HepG2 (cell line): Measurements from ENCODE around the gene OR8B12. TPM values are rescaled to one million over a fixed set of nuclear protein-coding genes. Genes with fewer than 3 reads are reported as not detected.

Experiments used
- ATAC-seq: fragments of 200-7000 bp; cut with Tn5 transposase; 3 replicates; pipeline ENCODE4 v1.9.1; 2020; ENCODE audit warnings: mild to moderate bottlenecking, moderate library complexity
- BruUV-seq: library from RNA; stranded (reverse); fragments of 400-500 nt; replicated peaks from 2 replicates; lab custom pipeline; 2021; lab: Mats Ljungman, UMichigan
- CTCF ChIA-PET: fragments of 300-600 bp; formaldehyde crosslinking; extraction: SDS; loops from one replicate; lab custom pipeline; 2021; ENCODE audit warnings: low total read pairs, inconsistent platforms, low intra/inter-chr PET ratio; lab: Yijun Ruan, JAX
- POLR2A ChIA-PET: fragments of 350-600 bp; sonication (Branson Sonifier 250); formaldehyde crosslinking; loops from one replicate; lab custom pipeline; 2020; ENCODE audit warnings: antibody characterized with exemption, inconsistent platforms; lab: Yijun Ruan, JAX
- DNase-seq: peaks from one replicate; pipeline ENCODE4 v3.0.0-alpha.2; 2015; ENCODE audit warnings: low spot score
- FAIRE-seq: peaks from 3 replicates; lab custom pipeline; 2011; peaks lifted over from hg19 to GRCh38; lab: Jason Lieb, UNC
- H2AFZ ChIP-seq: one replicate; pipeline ENCODE4 v1.6.1; 2011; ENCODE audit warnings: low read length, inconsistent platforms
- H3K27ac ChIP-seq: fragments of 300-600 bp; 3 replicates; pipeline ENCODE4 v1.8.0; 2011; ENCODE audit warnings: mixed run types, mild to moderate bottlenecking, mixed read lengths, low read length, inconsistent platforms; ENCODE audit not compliant: insufficient read depth; ENCODE audit errors: extremely low read length
- H3K27me3 ChIP-seq, 2 experiments: fragments of 200-600 bp in 1 of 2; 2 replicates in 1 of 2; 3 replicates in 1 of 2; pipeline versions ENCODE4 v1.6.0 to v1.8.0; 2011; ENCODE audit warnings: low read length in 2 of 2, mild to moderate bottlenecking in 2 of 2, moderate library complexity in 2 of 2, inconsistent platforms in 1 of 2; ENCODE audit not compliant: insufficient read depth in 2 of 2, control insufficient read depth in 1 of 2
- H3K36me3 ChIP-seq, 2 experiments: fragments of 200-600 bp in 1 of 2; replicated peaks in 1 of 2; 2 replicates in 1 of 2; 3 replicates in 1 of 2; pipeline versions ENCODE4 v1.5.1 to v1.8.0; 2011; ENCODE audit warnings: low read length in 2 of 2, inconsistent platforms in 1 of 2; ENCODE audit not compliant: insufficient read depth in 2 of 2, control insufficient read depth in 1 of 2
- H3K4me1 ChIP-seq: 2 replicates; pipeline ENCODE4 v1.5.1; 2012; ENCODE audit warnings: low read length, inconsistent platforms; ENCODE audit not compliant: insufficient read depth
- H3K4me2 ChIP-seq: 2 replicates; pipeline ENCODE4 v1.6.0; 2011; ENCODE audit warnings: low read depth, low read length, inconsistent platforms
- H3K4me3 ChIP-seq, 3 experiments: fragments of 200-600 bp in 1 of 3; sonication (generic), shearing (Covaris generic) in 1 of 3; replicated peaks in 1 of 3; 2 replicates each; pipeline ENCODE4 v1.5.1; 2011 to 2016; ENCODE audit warnings: low read length in 3 of 3, inconsistent platforms in 2 of 3, low read depth in 2 of 3, mild to moderate bottlenecking in 2 of 3, control low read depth in 1 of 3, mixed read lengths in 1 of 3; ENCODE audit not compliant: insufficient read depth in 1 of 3
- H3K79me2 ChIP-seq: one replicate; pipeline ENCODE4 v1.6.1; 2011; ENCODE audit warnings: low read length, inconsistent platforms; ENCODE audit not compliant: insufficient read depth
- H3K9ac ChIP-seq: 2 replicates; pipeline ENCODE4 v1.6.0; 2011; ENCODE audit warnings: mild to moderate bottlenecking, low read depth, low read length, inconsistent platforms; ENCODE audit not compliant: insufficient read depth
- H3K9me3 ChIP-seq: 2 replicates; pipeline ENCODE4 v1.5.1; 2012; ENCODE audit warnings: mild to moderate bottlenecking, low read length
- H4K20me1 ChIP-seq: 2 replicates; pipeline ENCODE4 v1.6.0; 2011; ENCODE audit warnings: inconsistent platforms, mild to moderate bottlenecking, low read length, moderate library complexity; ENCODE audit not compliant: insufficient read depth
- FIP1L1 ChIP-seq: fragments of 200-400 bp; formaldehyde crosslinking; IDR thresholded peaks from 2 replicates; pipeline ENCODE4 v1.6.1; 2018; ENCODE audit warnings: low read depth, mild to moderate bottlenecking, low read length, moderate library complexity, borderline replicate concordance; ENCODE audit not compliant: insufficient read depth
- HNRNPH1 ChIP-seq: fragments of 200-400 bp; formaldehyde crosslinking; optimal IDR thresholded peaks from 2 replicates; pipeline ENCODE3; 2017; ENCODE audit warnings: mild to moderate bottlenecking, low read depth, low read length
- MAFG ChIP-seq: sonication (generic); formaldehyde crosslinking; IDR thresholded peaks from 2 replicates; pipeline ENCODE4 v1.5.1; 2020; ENCODE audit warnings: mild to moderate bottlenecking, missing genetic modification reagents
- NFYC ChIP-seq: IDR thresholded peaks from 2 replicates; pipeline ENCODE4 v1.6.1; 2016; ENCODE audit warnings: missing genetic modification reagents, missing compliant biosample characterization
- RFX1 ChIP-seq: fragments of 450-650 bp; IDR thresholded peaks from 2 replicates; pipeline ENCODE4 v1.6.1; 2017
- TMF1 ChIP-seq: sonication (generic); formaldehyde crosslinking; IDR thresholded peaks from 2 replicates; pipeline ENCODE4 v1.8.1; 2022; ENCODE audit warnings: low read depth, missing genetic modification reagents
- ZEB1 ChIP-seq: IDR thresholded peaks from 2 replicates; pipeline ENCODE4 v1.6.1; 2012; ENCODE audit warnings: mild to moderate bottlenecking, low read depth, inconsistent platforms; ENCODE audit not compliant: insufficient replicate concordance
- ZFP36L1 ChIP-seq: sonication (generic); formaldehyde crosslinking; IDR thresholded peaks from 2 replicates; pipeline ENCODE4 v1.8.0; 2022; ENCODE audit warnings: mild to moderate bottlenecking, missing genetic modification reagents, moderate library complexity
- ZNF383 ChIP-seq: sonication (generic); formaldehyde crosslinking; IDR thresholded peaks from 2 replicates; pipeline ENCODE4 v1.4.0; 2020; ENCODE audit warnings: missing genetic modification reagents, mild to moderate bottlenecking, borderline replicate concordance
- ZNF572 ChIP-seq: sonication (generic); formaldehyde crosslinking; IDR thresholded peaks from 2 replicates; pipeline ENCODE4 v1.5.1; 2020; ENCODE audit warnings: mild to moderate bottlenecking, missing genetic modification reagents
- ZNF878 ChIP-seq: sonication (generic); formaldehyde crosslinking; IDR thresholded peaks from 2 replicates; pipeline ENCODE4 v1.8.1; 2023; ENCODE audit warnings: mild to moderate bottlenecking, missing genetic modification reagents, moderate library complexity
- ZSCAN12 ChIP-seq: sonication (generic); formaldehyde crosslinking; IDR thresholded peaks from 2 replicates; pipeline ENCODE4 v1.9.0; 2021; ENCODE audit warnings: mild to moderate bottlenecking, missing genetic modification reagents
- WGBS: methylation state at CpG from one replicate; pipeline ENCODE4 v1.1.6; 2017; ENCODE audit warnings: low lambda C conversion rate; 5-methylcytosine and 5-hydroxymethylcytosine counted together
- in situ Hi-C: cut with HindIII; loops from 2 replicates; pipeline ENCODE4 v1.10.0; 2017; ENCODE audit warnings: low pct_unique_long_range_greater_than_20kb; ENCODE audit not compliant: extremely low pct_ligation_motif_present
- intact Hi-C: fragments of 100-400 bp; cut with micrococcal nuclease; formaldehyde crosslinking; loops from one replicate; pipeline ENCODE4 v1.10.0; 2022; ENCODE audit not compliant: unreplicated experiment
- polyA plus RNA-seq, 8 experiments: library from polyadenylated mRNA; depleted of rRNA in 3 of 8; stranded (reverse) in 7 of 8; unstranded in 1 of 8; fragments of >200 nt; fragmentation: Illumina TruSeq in 4 of 8; extraction: Trizol in 4 of 8; gene quantifications; 2 replicates each; pipeline versions ENCODE4 v1.2.1 to v1.2.3, GENCODE V29; 2011 to 2016; ENCODE audit warnings: low read depth in 4 of 8, missing spikeins in 1 of 8, mixed read lengths in 1 of 8; ENCODE audit not compliant: insufficient read depth in 1 of 8
- total RNA-seq, 5 experiments: library from RNA; depleted of rRNA; stranded (reverse); fragments of >200 nt; fragmentation: Illumina TruSeq; extraction: Trizol; gene quantifications; 2 replicates each; pipeline ENCODE4 v1.2.3, GENCODE V29; 2016; ENCODE audit warnings: low read depth in 1 of 5
- TF ChIP-seq, protein P1 (sequence below): sonication (generic); formaldehyde crosslinking; IDR thresholded peaks from 2 replicates; pipeline ENCODE4 v1.4.0; 2020; ENCODE audit warnings: missing genetic modification reagents
- TF ChIP-seq, protein P2 (sequence below): sonication (generic); formaldehyde crosslinking; IDR thresholded peaks from 2 replicates; pipeline ENCODE4 v1.4.0; 2020; ENCODE audit warnings: mild to moderate bottlenecking, missing genetic modification reagents
- TF ChIP-seq, protein P3 (sequence below): sonication (generic); formaldehyde crosslinking; IDR thresholded peaks from 2 replicates; pipeline ENCODE4 v1.9.0; 2022; ENCODE audit warnings: low read depth, missing genetic modification reagents

OR8B12 gene
- total and polyA plus RNA-seq, 2 of the 13 experiments (the other 11 are each of a cell fraction or from before 2014, with no cell fraction given), result not detected

DNA sequence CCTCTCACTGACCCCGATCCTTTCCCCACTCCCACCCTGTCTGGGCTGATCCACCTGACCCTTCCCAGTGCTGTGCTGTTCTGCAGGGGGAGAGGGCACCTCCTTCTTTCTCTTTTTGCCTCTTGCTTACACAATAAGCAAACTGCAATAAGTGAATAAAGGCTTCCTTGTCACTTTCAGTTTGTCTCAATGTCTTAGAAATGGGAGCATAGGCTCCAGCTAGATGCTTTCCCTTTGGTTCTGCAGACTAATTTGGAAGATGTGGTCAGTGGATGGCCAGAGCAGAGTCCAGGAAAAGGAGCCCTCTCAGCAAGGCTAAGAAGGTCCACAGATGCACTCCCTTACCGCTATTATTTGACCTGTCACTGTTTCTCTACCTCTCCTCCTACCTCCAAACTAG lies 9.4 kb downstream of the OR8B12 start (continued):
- TF ChIP-seq, protein P1, sequence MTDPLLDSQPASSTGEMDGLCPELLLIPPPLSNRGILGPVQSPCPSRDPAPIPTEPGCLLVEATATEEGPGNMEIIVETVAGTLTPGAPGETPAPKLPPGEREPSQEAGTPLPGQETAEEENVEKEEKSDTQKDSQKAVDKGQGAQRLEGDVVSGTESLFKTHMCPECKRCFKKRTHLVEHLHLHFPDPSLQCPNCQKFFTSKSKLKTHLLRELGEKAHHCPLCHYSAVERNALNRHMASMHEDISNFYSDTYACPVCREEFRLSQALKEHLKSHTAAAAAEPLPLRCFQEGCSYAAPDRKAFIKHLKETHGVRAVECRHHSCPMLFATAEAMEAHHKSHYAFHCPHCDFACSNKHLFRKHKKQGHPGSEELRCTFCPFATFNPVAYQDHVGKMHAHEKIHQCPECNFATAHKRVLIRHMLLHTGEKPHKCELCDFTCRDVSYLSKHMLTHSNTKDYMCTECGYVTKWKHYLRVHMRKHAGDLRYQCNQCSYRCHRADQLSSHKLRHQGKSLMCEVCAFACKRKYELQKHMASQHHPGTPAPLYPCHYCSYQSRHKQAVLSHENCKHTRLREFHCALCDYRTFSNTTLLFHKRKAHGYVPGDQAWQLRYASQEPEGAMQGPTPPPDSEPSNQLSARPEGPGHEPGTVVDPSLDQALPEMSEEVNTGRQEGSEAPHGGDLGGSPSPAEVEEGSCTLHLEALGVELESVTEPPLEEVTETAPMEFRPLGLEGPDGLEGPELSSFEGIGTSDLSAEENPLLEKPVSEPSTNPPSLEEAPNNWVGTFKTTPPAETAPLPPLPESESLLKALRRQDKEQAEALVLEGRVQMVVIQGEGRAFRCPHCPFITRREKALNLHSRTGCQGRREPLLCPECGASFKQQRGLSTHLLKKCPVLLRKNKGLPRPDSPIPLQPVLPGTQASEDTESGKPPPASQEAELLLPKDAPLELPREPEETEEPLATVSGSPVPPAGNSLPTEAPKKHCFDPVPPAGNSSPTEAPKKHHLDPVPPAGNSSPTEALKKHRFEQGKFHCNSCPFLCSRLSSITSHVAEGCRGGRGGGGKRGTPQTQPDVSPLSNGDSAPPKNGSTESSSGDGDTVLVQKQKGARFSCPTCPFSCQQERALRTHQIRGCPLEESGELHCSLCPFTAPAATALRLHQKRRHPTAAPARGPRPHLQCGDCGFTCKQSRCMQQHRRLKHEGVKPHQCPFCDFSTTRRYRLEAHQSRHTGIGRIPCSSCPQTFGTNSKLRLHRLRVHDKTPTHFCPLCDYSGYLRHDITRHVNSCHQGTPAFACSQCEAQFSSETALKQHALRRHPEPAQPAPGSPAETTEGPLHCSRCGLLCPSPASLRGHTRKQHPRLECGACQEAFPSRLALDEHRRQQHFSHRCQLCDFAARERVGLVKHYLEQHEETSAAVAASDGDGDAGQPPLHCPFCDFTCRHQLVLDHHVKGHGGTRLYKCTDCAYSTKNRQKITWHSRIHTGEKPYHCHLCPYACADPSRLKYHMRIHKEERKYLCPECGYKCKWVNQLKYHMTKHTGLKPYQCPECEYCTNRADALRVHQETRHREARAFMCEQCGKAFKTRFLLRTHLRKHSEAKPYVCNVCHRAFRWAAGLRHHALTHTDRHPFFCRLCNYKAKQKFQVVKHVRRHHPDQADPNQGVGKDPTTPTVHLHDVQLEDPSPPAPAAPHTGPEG (CRISPR knock-in tag), result no peak
- no peak for TF ChIP-seq ZNF878 (CRISPR knock-in tag)
- no peak for TF ChIP-seq ZNF383
- no peak for TF ChIP-seq RFX1
- TF ChIP-seq ZEB1, result no peak

DNA sequence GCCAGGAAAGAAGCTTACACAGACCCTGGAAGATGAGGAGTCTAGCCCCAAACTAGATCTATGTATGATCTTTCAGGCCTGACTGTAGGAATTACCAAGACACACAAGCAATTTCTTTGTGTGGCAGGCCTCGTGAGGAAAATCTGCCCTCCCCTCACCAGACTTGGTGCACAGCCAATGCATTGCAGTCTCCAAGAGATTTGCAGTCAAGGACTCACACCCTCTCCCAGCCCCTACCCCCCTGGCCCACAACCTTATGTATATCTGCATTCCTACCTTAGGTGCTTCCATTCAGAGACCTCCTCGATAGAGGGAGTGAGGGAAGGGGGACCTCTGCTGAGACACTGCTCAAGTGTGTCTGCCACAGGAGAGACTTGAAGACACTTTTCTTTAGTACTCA lies 9.8 kb downstream of the OR8B12 start:
- WGBS, result 0% methylated on average over 2 of the region's 2 CpGs
- no TSS peak for BruUV-seq
- POLR2A ChIA-PET, result no interaction called here

More for the DNA sequence above, 9.8 kb downstream of the OR8B12 start:
- no peak overlapping the region for H3K9ac ChIP-seq
- CTCF ChIA-PET, result no interaction called here
- H2AFZ ChIP-seq, result no peak overlapping the region
- H3K79me2 ChIP-seq, result no peaks in the 10 kb centered on the region
- intact Hi-C loops, result no loop called here
- ATAC-seq (no peak), DNase-seq (no peak), FAIRE-seq (no peak)
- H3K27me3 ChIP-seq, result no peaks in the 10 kb centered on the region; a peak in 1 of 5 replicates
- no peak for TF ChIP-seq MAFG (CRISPR knock-in tag)
- no peak for TF ChIP-seq TMF1 (CRISPR knock-in tag)
- TF ChIP-seq FIP1L1, result no peak
- TF ChIP-seq NFYC (CRISPR knock-in tag), result no peak
- no peak for TF ChIP-seq ZFP36L1
- TF ChIP-seq, protein P2, sequence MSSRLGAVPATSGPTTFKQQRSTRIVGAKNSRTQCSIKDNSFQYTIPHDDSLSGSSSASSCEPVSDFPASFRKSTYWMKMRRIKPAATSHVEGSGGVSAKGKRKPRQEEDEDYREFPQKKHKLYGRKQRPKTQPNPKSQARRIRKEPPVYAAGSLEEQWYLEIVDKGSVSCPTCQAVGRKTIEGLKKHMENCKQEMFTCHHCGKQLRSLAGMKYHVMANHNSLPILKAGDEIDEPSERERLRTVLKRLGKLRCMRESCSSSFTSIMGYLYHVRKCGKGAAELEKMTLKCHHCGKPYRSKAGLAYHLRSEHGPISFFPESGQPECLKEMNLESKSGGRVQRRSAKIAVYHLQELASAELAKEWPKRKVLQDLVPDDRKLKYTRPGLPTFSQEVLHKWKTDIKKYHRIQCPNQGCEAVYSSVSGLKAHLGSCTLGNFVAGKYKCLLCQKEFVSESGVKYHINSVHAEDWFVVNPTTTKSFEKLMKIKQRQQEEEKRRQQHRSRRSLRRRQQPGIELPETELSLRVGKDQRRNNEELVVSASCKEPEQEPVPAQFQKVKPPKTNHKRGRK, result no peak
- TF ChIP-seq, protein P3, sequence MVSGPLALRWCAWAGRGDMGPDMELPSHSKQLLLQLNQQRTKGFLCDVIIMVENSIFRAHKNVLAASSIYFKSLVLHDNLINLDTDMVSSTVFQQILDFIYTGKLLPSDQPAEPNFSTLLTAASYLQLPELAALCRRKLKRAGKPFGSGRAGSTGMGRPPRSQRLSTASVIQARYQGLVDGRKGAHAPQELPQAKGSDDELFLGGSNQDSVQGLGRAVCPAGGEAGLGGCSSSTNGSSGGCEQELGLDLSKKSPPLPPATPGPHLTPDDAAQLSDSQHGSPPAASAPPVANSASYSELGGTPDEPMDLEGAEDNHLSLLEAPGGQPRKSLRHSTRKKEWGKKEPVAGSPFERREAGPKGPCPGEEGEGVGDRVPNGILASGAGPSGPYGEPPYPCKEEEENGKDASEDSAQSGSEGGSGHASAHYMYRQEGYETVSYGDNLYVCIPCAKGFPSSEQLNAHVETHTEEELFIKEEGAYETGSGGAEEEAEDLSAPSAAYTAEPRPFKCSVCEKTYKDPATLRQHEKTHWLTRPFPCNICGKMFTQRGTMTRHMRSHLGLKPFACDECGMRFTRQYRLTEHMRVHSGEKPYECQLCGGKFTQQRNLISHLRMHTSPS (CRISPR knock-in tag), result no peak
- no peak for TF ChIP-seq ZSCAN12 (CRISPR knock-in tag)
- no peak for TF ChIP-seq ZNF572 (CRISPR knock-in tag)
- no peak for TF ChIP-seq HNRNPH1
- in situ Hi-C loops, result no loop called here
- no peaks in the 10 kb centered on the region for H3K4me1 ChIP-seq
- no peaks in the 10 kb centered on the region for H3K9me3 ChIP-seq
- no peak overlapping the region for H3K4me2 ChIP-seq
- no peaks in the 10 kb centered on the region for H4K20me1 ChIP-seq
- H3K27ac ChIP-seq, result no peak overlapping the region
- H3K36me3 ChIP-seq, result no peaks in the 10 kb centered on the region
- H3K4me3 ChIP-seq, result no peak overlapping the region
